GM12801 (cell line): ENCODE measurements around the gene ADCY5.

Experiments
- TF ChIP-seq, protein P1 (sequence below): IDR thresholded peaks from one replicate; pipeline ENCODE4 v1.5.1; 2011; ENCODE audit warnings: control low read depth; ENCODE audit not compliant: insufficient read length; ENCODE audit errors: extremely low read depth

The ADCY5 gene

DNA sequence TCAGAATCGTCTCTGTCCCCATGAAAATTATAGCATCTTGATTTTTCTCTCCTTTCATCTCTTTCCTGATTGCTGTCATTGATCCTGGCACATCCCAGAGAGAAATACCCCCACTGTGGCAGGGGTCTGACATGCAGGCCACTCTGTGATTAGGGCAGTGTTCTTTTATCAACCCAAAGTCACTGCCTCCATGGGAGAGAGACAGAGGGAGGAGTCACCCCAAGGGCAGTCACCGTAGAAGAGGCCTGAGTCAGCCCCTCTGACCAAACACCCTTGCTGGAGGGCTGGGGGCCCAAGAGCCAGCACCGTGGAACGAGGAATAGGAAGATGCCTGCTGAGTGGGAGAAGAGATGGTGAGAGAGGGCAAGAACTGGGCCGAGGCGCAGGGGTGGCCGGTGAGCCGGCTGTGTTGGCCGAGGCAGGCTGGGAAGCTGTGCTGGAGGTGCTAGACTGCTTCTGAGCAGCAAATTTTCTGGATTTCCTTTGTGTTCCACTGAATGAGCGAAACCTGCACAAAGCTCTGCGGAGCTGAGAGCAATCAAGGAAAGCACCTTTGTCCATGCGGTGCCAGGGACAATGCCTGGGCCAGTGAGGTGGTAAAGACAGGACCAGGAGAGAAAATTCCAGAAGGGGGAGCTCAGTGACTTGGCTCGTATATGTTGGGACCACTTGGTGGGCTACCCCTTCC lies 103.8 kb downstream of the ADCY5 start:
- TF ChIP-seq, protein P1, sequence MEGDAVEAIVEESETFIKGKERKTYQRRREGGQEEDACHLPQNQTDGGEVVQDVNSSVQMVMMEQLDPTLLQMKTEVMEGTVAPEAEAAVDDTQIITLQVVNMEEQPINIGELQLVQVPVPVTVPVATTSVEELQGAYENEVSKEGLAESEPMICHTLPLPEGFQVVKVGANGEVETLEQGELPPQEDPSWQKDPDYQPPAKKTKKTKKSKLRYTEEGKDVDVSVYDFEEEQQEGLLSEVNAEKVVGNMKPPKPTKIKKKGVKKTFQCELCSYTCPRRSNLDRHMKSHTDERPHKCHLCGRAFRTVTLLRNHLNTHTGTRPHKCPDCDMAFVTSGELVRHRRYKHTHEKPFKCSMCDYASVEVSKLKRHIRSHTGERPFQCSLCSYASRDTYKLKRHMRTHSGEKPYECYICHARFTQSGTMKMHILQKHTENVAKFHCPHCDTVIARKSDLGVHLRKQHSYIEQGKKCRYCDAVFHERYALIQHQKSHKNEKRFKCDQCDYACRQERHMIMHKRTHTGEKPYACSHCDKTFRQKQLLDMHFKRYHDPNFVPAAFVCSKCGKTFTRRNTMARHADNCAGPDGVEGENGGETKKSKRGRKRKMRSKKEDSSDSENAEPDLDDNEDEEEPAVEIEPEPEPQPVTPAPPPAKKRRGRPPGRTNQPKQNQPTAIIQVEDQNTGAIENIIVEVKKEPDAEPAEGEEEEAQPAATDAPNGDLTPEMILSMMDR: no peak

DNA sequence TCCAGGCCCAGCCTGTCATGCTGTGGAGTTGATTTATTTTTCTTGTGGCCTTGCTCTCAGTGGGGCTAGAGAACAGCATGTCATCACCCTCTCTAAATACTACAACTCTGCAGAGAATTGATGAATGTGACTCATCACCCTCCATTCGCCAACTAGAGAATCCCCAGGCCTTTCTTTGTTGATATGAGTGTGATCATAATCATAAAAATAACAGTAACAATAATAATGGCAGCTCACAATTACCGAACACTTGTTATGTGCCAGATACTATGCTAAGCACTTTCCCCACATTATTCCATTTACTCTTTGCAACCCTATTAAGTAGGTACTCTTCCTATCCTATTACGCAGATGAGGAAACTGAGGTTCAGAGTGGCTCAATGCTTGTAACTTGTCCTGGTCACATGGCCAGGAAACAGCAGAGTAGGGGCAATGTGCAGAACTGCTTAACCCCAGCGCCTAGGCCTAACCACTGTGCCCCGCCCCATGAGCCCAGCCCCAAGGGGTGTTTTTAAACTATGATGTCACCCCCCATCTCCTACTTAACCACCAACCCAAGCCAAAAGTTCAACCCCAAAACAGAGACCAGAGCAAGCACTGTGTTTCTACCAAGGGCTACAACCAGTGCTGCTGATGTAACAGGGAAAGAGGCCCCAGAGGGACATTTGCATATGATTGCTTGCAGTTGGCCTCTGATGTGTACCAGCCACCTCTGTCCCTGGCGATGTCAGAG lies 104.5 kb downstream of the ADCY5 start:
- TF ChIP-seq, protein P1: no peak

DNA sequence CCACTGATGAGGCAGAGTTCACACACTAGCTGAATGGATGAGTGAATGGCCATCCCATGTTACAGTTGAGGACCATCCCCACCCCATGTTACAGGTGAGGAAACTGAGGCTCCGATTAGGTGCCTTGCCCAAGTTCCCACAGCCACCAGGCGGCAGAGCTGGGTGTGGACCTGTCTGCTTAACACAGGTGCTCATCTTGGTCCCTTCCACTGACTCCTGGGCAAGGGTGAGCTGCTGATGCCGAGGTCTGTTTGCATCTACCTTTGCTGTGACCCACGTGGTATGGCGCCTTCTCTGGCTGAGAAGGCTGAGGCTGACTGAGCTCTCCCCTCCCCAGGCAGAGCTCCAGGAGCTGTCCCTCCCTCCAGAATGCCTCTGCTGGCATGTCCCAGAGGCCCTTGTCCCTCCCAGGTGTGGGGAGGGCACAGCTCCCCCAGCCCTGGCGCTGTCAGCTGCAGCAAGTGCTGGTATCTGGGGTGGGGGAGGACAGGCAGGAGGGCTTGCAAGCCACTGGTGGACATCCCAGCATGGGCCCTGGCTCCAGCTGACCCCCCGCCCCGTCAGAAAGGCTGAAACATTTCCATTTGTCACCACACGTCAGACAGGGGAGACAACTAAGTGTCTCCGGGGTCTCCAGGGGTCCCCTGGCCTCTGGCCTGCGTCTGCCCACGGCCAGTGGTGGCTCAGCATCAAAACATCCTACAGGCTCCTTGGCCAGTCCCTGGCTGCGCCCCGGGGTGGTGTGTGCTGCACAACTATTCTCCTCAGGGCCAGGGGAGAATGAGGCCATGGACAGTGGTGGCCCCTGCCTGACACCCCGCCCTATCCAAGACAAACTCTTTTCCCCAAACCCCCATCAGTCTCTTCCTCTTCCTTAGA lies 105.4 kb downstream of the ADCY5 start:
- TF ChIP-seq, protein P1: no peak

GRCh38 chr3:123342631-123343080 lies 106.2 kb downstream of the ADCY5 start:
- TF ChIP-seq, protein P1: no peak

DNA sequence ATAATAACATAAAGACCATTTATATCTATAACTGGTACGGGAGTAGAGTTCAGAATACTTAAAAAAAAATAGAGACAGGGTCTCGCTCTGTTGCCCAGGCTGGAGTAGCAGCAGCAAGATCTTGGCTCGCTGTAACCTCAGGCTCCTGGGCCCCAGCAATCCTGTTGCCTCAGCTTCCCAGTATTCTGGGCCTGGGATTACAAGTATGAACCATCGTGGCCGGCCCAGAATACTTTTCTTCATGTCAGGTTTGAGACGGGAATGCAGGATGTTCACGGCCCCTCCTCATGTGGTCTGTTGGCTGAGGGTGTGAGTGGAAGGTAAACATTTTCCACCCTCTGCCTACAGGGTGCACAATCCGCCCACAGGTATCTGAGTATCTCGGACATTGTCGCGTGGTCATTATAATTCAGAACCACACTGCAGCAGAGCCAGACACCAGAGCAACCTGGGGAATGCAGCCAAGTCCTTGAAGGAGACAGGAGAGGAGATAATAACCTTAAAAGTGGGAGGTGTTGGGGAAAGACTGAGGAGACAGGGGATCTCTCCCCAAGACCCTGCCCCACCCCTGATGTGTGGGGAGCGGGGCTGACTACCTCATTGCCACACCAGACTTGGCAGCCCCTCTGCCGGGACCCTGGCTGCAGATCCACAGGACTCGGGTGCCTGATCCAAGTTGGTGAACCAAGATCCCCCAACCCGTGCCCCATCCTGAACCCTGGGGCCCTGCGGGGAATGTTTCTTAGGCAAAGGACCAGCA lies 106.8 kb downstream of the ADCY5 start:
- TF ChIP-seq, protein P1: no peak

GRCh38 chr3:123340336-123340735 lies 108.6 kb downstream of the ADCY5 start:
- TF ChIP-seq, protein P1: no peak
